Measurements from ENCODE around the gene KCNG2. TPM values are rescaled to one million over a fixed set of nuclear protein-coding genes. Genes with fewer than 3 reads are reported as not detected.

KCNG2 gene
- total RNA-seq, 2 experiments from 2014 or later = not detected

- TF ChIP-seq CTCF (conservative IDR thresholded peaks at IDR 0.05; ENCODE audit: low read length) (no peak), EZH2phosphoT487 (IDR thresholded peaks at IDR 0.05; ENCODE audit: borderline replicate concordance, low read depth, low read length) (no peak)
- H2AFZ ChIP-seq (ENCODE audit: low read length) = no peak overlapping the region
- H3K79me2 ChIP-seq (ENCODE audit: insufficient read depth, low read depth, low read length) = no peaks in the 10 kb centered on the region
- intact Hi-C loops (cut with micrococcal nuclease; ENCODE audit: unreplicated experiment) = no loop called here
- no peaks in the 10 kb centered on the region for H3K36me3 ChIP-seq (ENCODE audit: insufficient read depth, low read length)
- ChIA-PET CTCF (ENCODE audit: unreplicated experiment) (no interaction called here), POLR2A (no interaction called here)
- no peaks in the 10 kb centered on the region for H3K9me2 ChIP-seq (ENCODE audit: insufficient read depth, low read length)
- DNase-seq (ENCODE audit: low spot score) = no peak
- no peak overlapping the region for H3K27ac ChIP-seq (ENCODE audit: low read depth, low read length, poor library complexity, severe bottlenecking)
- H4K20me1 ChIP-seq (ENCODE audit: insufficient read depth, low read length) = no peaks in the 10 kb centered on the region
- no peaks in the 10 kb centered on the region for H3K4me1 ChIP-seq (ENCODE audit: insufficient read depth, low read length, poor library complexity, severe bottlenecking)
- no peak overlapping the region for H3K4me3 ChIP-seq (ENCODE audit: low read depth, low read length, poor library complexity, severe bottlenecking)
- BruUV-seq (replicated peaks) = no TSS peak
- H3K9me3 ChIP-seq (ENCODE audit: low read length) = no peaks in the 10 kb centered on the region
- H3K4me2 ChIP-seq (ENCODE audit: low read length) = no peak overlapping the region
These were observed 107.7 kb downstream of the KCNG2 start for GRCh38 chr18:79905389-79905911.

- Histone ChIP-seq H3K9me3 (ENCODE audit: low read length) (no peaks in the 10 kb centered on the region), H3K36me3 (ENCODE audit: insufficient read depth, low read length) (no peaks in the 10 kb centered on the region), H3K4me3 (ENCODE audit: low read depth, low read length, poor library complexity, severe bottlenecking) (no peak overlapping the region), H3K79me2 (ENCODE audit: insufficient read depth, low read depth, low read length) (no peaks in the 10 kb centered on the region), H4K20me1 (ENCODE audit: insufficient read depth, low read length) (no peaks in the 10 kb centered on the region), H3K4me2 (ENCODE audit: low read length) (no peak overlapping the region), H3K27ac (ENCODE audit: low read depth, low read length, poor library complexity, severe bottlenecking) (no peak overlapping the region), H3K9me2 (ENCODE audit: insufficient read depth, low read length) (no peaks in the 10 kb centered on the region), H3K4me1 (ENCODE audit: insufficient read depth, low read length, poor library complexity, severe bottlenecking) (no peaks in the 10 kb centered on the region), H2AFZ (ENCODE audit: low read length) (no peak overlapping the region)
- TF ChIP-seq CTCF (conservative IDR thresholded peaks at IDR 0.05; ENCODE audit: low read length) (no peak), EZH2phosphoT487 (IDR thresholded peaks at IDR 0.05; ENCODE audit: borderline replicate concordance, low read depth, low read length) (no peak)
- BruUV-seq (replicated peaks) = no TSS peak
- no peak for DNase-seq (ENCODE audit: low spot score)
- intact Hi-C loops (cut with micrococcal nuclease; ENCODE audit: unreplicated experiment) = no loop called here
- POLR2A ChIA-PET = interaction anchor here (1.1 kb wide), 1 partner anchor 40 kb away, joined by 3 read pairs; no protein-coding TSS in a partner anchor
- CTCF ChIA-PET (ENCODE audit: unreplicated experiment) = no interaction called here
These were observed 108.3 kb downstream of the KCNG2 start for GRCh38 chr18:79905993-79906392.

- H3K4me1 ChIP-seq (ENCODE audit: insufficient read depth, low read length, poor library complexity, severe bottlenecking) = no peaks in the 10 kb centered on the region
- H3K9me2 ChIP-seq (ENCODE audit: insufficient read depth, low read length) = no peaks in the 10 kb centered on the region
- H4K20me1 ChIP-seq (ENCODE audit: insufficient read depth, low read length) = no peaks in the 10 kb centered on the region
- TF ChIP-seq CTCF (conservative IDR thresholded peaks at IDR 0.05; ENCODE audit: low read length) (no peak), EZH2phosphoT487 (IDR thresholded peaks at IDR 0.05; ENCODE audit: borderline replicate concordance, low read depth, low read length) (no peak)
- ChIA-PET POLR2A (interaction anchor here (1.1 kb wide), 1 partner anchor 40 kb away, joined by 3 read pairs; no protein-coding TSS in a partner anchor), CTCF (ENCODE audit: unreplicated experiment) (no interaction called here)
- DNase-seq (ENCODE audit: low spot score) = no peak
- H3K9me3 ChIP-seq (ENCODE audit: low read length) = no peaks in the 10 kb centered on the region
- H3K4me3 ChIP-seq (ENCODE audit: low read depth, low read length, poor library complexity, severe bottlenecking) = no peak overlapping the region
- H3K79me2 ChIP-seq (ENCODE audit: insufficient read depth, low read depth, low read length) = no peaks in the 10 kb centered on the region
- no peak overlapping the region for H3K4me2 ChIP-seq (ENCODE audit: low read length)
- H2AFZ ChIP-seq (ENCODE audit: low read length) = no peak overlapping the region
- intact Hi-C loops (cut with micrococcal nuclease; ENCODE audit: unreplicated experiment) = no loop called here
- BruUV-seq (replicated peaks) = no TSS peak
- H3K27ac ChIP-seq (ENCODE audit: low read depth, low read length, poor library complexity, severe bottlenecking) = no peak overlapping the region
- no peaks in the 10 kb centered on the region for H3K36me3 ChIP-seq (ENCODE audit: insufficient read depth, low read length)
These were observed 109.0 kb downstream of the KCNG2 start for GRCh38 chr18:79906706-79907105.

Measured in OCI-LY7 (cell line).